Breast epithelium (tissue), 4 donors: ENCODE results near the gene ASTN2. TPM values are rescaled to one million over a fixed set of nuclear protein-coding genes. Genes with fewer than 3 reads are reported as not detected.

Experiments
- DNase-seq, 2 donors: peaks; one replicate each; pipeline ENCODE4 v3.0.0-alpha.2; 2019; ENCODE audit warnings: low spot score in 2 of 2
- H3K27ac ChIP-seq, 2 donors: fragments of 200-600 bp; sonication (generic) in 1 of 2; one replicate each; pipeline ENCODE4 v1.5.1; 2016 to 2019; ENCODE audit warnings: mild to moderate bottlenecking in 1 of 2
- H3K27me3 ChIP-seq, 2 donors: fragments of 200-600 bp; sonication (generic) in 1 of 2; one replicate each; pipeline versions ENCODE4 v1.5.1 to v1.6.0; 2017 to 2019; ENCODE audit warnings: control low read depth in 1 of 2, mild to moderate bottlenecking in 1 of 2
- H3K36me3 ChIP-seq: fragments of 200-600 bp; one replicate; pipeline ENCODE4 v1.5.1; 2019
- H3K4me1 ChIP-seq, 2 donors: fragments of 200-600 bp; sonication (generic); one replicate each; pipeline ENCODE4 v1.5.1; 2016 to 2019; ENCODE audit warnings: control low read depth in 1 of 2
- H3K4me3 ChIP-seq, 3 donors: fragments of 200-600 bp; sonication (generic); 1 replicate in 2 of 3; 2 replicates in 1 of 3; pipeline ENCODE4 v1.5.1; 2016 to 2019; ENCODE audit warnings: mild to moderate bottlenecking in 3 of 3, moderate library complexity in 2 of 3
- H3K9me3 ChIP-seq, 2 donors: fragments of 200-600 bp; sonication (generic) in 1 of 2; one replicate each; pipeline ENCODE4 v1.5.1; 2016 to 2019; ENCODE audit warnings: control low read depth in 1 of 2
- POLR2A ChIP-seq: fragments of 450-650 bp; IDR thresholded peaks from one replicate; pipeline ENCODE4 v1.6.1; 2016; ENCODE audit warnings: antibody characterized with exemption, mild to moderate bottlenecking, moderate library complexity
- POLR2AphosphoS5 ChIP-seq, 3 donors: sonication (generic); formaldehyde crosslinking; IDR thresholded peaks; one replicate each; pipeline ENCODE4 v1.6.1; 2017; ENCODE audit warnings: antibody characterized with exemption in 3 of 3
- intact Hi-C: fragments of 100-400 bp; cut with DNase I; formaldehyde crosslinking; loops from one replicate; pipeline ENCODE4 v1.15.1; 2023; ENCODE audit warnings: low total_unique reads
- total RNA-seq, 3 donors: library from RNA; depleted of rRNA; stranded (reverse); fragments of >200 nt; gene quantifications; one replicate each; pipeline ENCODE4 v1.1.0, GENCODE V29; 2016
- TF ChIP-seq, protein P1 (sequence below), 3 donors: fragments of 450-650 bp; IDR thresholded peaks; one replicate each; pipeline ENCODE4 v1.5.1; 2016 to 2017; ENCODE audit warnings: antibody characterized with exemption in 3 of 3, mild to moderate bottlenecking in 3 of 3, moderate library complexity in 3 of 3

ASTN2 gene
- total RNA-seq, 3 donors from 2014 or later, result 9.1 to 13.8 (median 9.8) TPM

DNA sequence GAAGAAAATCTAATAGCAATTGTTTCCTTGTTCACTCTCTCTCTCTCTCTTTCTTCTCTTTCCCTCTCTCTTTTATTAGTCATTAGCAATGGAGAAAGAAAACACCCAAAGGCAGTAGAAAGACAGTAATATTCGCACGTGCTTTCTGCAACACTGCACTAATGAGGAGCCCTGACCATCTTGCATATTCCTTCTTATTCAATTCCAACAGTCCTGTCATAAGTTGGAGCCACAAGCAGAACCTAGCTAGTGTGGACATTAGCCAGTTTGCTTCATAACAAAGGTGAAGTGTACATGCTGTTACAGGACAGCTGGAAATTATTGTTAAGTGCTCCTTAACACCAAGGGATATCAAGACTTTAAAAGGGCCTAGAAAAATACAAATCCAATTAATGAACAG lies 664.3 kb downstream of the ASTN2 start:
- no peak for DNase-seq
- H3K27ac ChIP-seq, result no peak overlapping the region
- intact Hi-C loops, result no loop called here
- H3K4me3 ChIP-seq, result no peak overlapping the region
- TF ChIP-seq, protein P1, sequence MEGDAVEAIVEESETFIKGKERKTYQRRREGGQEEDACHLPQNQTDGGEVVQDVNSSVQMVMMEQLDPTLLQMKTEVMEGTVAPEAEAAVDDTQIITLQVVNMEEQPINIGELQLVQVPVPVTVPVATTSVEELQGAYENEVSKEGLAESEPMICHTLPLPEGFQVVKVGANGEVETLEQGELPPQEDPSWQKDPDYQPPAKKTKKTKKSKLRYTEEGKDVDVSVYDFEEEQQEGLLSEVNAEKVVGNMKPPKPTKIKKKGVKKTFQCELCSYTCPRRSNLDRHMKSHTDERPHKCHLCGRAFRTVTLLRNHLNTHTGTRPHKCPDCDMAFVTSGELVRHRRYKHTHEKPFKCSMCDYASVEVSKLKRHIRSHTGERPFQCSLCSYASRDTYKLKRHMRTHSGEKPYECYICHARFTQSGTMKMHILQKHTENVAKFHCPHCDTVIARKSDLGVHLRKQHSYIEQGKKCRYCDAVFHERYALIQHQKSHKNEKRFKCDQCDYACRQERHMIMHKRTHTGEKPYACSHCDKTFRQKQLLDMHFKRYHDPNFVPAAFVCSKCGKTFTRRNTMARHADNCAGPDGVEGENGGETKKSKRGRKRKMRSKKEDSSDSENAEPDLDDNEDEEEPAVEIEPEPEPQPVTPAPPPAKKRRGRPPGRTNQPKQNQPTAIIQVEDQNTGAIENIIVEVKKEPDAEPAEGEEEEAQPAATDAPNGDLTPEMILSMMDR (IDR thresholded peaks at IDR 0.05), result no peak
- no peak for TF ChIP-seq POLR2A
- no peak for TF ChIP-seq POLR2AphosphoS5 (IDR thresholded peaks at IDR 0.05)
- H3K27me3 ChIP-seq, result no peaks in the 10 kb centered on the region
- H3K4me1 ChIP-seq, result no peaks in the 10 kb centered on the region
- H3K9me3 ChIP-seq, result no peaks in the 10 kb centered on the region
- no peaks in the 10 kb centered on the region for H3K36me3 ChIP-seq

DNA sequence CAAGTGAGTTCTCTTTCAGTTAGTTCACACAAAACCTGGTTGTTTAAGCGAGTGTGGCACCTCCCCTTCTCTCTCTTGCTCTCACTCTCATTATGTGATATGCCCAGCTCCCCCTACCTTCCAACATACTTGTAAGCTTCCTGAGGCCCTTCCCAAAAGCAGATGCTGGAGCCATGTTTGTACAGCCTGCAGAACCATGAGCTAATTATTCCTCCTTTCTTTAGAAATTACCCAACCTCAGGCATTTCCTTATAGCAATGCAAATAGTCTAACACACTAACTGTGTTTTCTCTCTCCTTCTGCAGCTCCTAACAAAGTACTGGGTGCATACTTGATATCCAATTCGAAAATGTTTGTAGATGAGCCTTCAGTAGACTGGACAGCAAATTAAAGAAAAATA lies 665.1 kb downstream of the ASTN2 start:
- H3K4me1 ChIP-seq, result no peaks in the 10 kb centered on the region
- intact Hi-C loops, result no loop called here
- TF ChIP-seq, protein P1 (IDR thresholded peaks at IDR 0.05), result no peak
- H3K9me3 ChIP-seq, result no peaks in the 10 kb centered on the region
- H3K27me3 ChIP-seq, result no peaks in the 10 kb centered on the region
- H3K27ac ChIP-seq, result no peak overlapping the region
- DNase-seq, result no peak
- H3K4me3 ChIP-seq, result no peak overlapping the region
- no peaks in the 10 kb centered on the region for H3K36me3 ChIP-seq

DNA sequence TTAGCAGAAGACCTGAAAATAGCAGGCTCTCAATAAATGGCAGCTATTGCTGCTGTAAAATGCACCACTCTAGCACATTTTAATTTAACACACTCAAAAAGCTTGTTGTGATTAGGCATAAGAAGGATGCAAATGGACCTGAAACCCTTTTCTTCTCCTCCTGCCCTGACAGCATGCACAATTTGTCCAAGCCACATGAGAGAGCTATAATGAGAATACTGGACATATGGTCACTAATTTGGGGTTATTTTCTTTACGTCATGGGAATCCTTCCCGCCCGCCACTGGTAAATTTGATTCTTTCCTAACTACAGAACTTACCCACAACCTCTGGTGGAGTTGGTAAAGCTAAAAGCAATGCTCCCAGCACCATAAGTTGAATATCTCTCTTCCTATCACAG lies 665.7 kb downstream of the ASTN2 start:
- TF ChIP-seq POLR2A (no peak), POLR2AphosphoS5 (IDR thresholded peaks at IDR 0.05) (no peak)
- TF ChIP-seq, protein P1 (IDR thresholded peaks at IDR 0.05), result no peak
- Histone ChIP-seq H3K36me3 (no peaks in the 10 kb centered on the region), H3K27ac (no peak overlapping the region), H3K27me3 (no peaks in the 10 kb centered on the region), H3K4me1 (no peaks in the 10 kb centered on the region), H3K4me3 (no peak overlapping the region), H3K9me3 (no peaks in the 10 kb centered on the region)
- DNase-seq, result no peak
- intact Hi-C loops, result no loop called here

DNA sequence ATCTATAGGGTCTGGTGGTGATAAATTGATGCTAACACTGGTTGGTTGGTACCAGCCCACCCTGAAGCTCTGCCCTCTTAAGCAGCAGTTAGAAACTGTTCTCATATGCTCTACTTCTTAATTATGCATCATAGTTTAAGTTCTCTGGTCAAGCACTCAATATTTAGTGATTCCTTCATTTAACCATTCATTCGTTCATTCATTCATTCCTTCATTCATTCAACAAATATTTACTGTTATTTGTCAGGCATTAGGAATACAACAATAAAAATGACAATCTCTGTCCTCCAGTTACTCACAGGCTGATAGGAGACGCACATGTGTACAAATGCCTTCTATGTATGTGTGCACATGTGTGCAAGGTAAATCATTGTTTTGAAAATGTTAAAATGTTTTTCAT lies 673.1 kb downstream of the ASTN2 start:
- H3K4me1 ChIP-seq, result no peaks in the 10 kb centered on the region
- H3K36me3 ChIP-seq, result no peaks in the 10 kb centered on the region
- DNase-seq, result no peak
- H3K27me3 ChIP-seq, result no peaks in the 10 kb centered on the region
- H3K27ac ChIP-seq, result no peak overlapping the region
- H3K4me3 ChIP-seq, result no peak overlapping the region
- H3K9me3 ChIP-seq, result no peaks in the 10 kb centered on the region
- intact Hi-C loops, result no loop called here
- no peak for TF ChIP-seq POLR2AphosphoS5 (IDR thresholded peaks at IDR 0.05)
- TF ChIP-seq, protein P1 (IDR thresholded peaks at IDR 0.05), result no peak
- TF ChIP-seq POLR2A, result no peak

DNA sequence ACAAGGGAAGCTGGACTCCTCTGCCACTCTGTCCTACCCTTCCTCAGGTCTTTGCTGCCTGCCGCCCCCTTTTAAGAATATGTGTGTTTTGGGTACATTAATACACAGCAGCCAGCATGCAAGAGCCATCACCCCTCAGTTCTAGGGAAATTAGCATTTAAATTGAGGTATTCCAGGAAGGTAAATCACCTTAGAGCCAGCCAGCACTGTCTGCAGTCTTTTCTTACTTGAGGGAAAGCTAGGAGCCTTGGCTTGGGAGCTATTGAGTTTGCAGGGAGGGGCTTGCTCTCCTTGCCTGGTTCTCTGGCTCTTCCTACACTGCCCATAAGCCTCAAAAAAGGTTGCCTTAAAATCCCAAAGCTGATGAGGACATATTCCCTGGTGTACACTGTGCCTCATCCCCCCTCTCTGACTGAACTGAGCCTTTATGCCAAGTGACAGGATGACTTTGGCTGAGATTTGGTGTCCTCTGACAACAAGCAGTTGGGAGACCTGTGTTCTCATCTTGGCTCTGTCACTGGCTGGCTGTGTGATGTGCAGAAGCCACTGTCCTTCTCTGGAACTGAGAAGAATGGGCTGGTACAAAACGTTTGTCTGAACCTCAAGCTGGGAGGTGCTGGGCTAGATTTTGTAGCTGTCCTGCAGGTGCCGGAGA lies 673.6 kb downstream of the ASTN2 start:
- intact Hi-C loops, result no loop called here

More for the DNA sequence above, 673.6 kb downstream of the ASTN2 start:
- Histone ChIP-seq H3K27ac (no peak overlapping the region), H3K9me3 (no peaks in the 10 kb centered on the region), H3K4me3 (no peak overlapping the region), H3K36me3 (no peaks in the 10 kb centered on the region), H3K4me1 (no peaks in the 10 kb centered on the region), H3K27me3 (no peaks in the 10 kb centered on the region)
- TF ChIP-seq, protein P1 (IDR thresholded peaks at IDR 0.05), result no peak
- TF ChIP-seq POLR2A (no peak), POLR2AphosphoS5 (IDR thresholded peaks at IDR 0.05) (no peak)
- no peak for DNase-seq
